Osteocyte (in vitro differentiated cells): ENCODE results near the gene KCNQ4. TPM values are rescaled to one million over a fixed set of nuclear protein-coding genes. Genes with fewer than 3 reads are reported as not detected.
A peak's percentile ranks its signal among the peaks of the same experiment; 100 is the strongest.

Experiments
- DNase-seq: peaks from one replicate; pipeline ENCODE4 v3.0.0; 2021; ENCODE audit warnings: mixed read lengths; ENCODE audit not compliant: unreplicated experiment; ENCODE audit errors: extremely low spot score
- H3K27ac Mint-ChIP-seq: one replicate; pipeline ENCODE4 v1.8.0; 2021; ENCODE audit warnings: mild to moderate bottlenecking, mixed read lengths; ENCODE audit not compliant: unreplicated experiment
- H3K27me3 Mint-ChIP-seq: one replicate; pipeline ENCODE4 v1.8.0; 2021; ENCODE audit warnings: mixed read lengths; ENCODE audit not compliant: unreplicated experiment
- H3K36me3 Mint-ChIP-seq: one replicate; pipeline ENCODE4 v1.8.0; 2021; ENCODE audit warnings: mixed read lengths; ENCODE audit not compliant: unreplicated experiment
- H3K4me1 Mint-ChIP-seq: one replicate; pipeline ENCODE4 v1.8.0; 2021; ENCODE audit warnings: mixed read lengths; ENCODE audit not compliant: unreplicated experiment
- H3K4me3 Mint-ChIP-seq: one replicate; pipeline ENCODE4 v1.8.0; 2021; ENCODE audit warnings: mild to moderate bottlenecking, moderate library complexity, mixed read lengths; ENCODE audit not compliant: unreplicated experiment
- H3K9me3 Mint-ChIP-seq: one replicate; pipeline ENCODE4 v1.8.0; 2021; ENCODE audit warnings: mixed read lengths; ENCODE audit not compliant: unreplicated experiment
- total RNA-seq: library from RNA; stranded (reverse); gene quantifications from 2 replicates; pipeline ENCODE4 v1.2.1, GENCODE V29; 2021
- TF ChIP-seq, protein P1 (sequence below): fragments of 200-600 bp; sonication (generic); IDR thresholded peaks from 2 replicates; pipeline ENCODE4 v1.5.0; 2021; ENCODE audit warnings: antibody characterized with exemption, mild to moderate bottlenecking, moderate library complexity

The KCNQ4 gene
- total RNA-seq, 1 donor from 2014 or later, result 0.51 TPM

DNA sequence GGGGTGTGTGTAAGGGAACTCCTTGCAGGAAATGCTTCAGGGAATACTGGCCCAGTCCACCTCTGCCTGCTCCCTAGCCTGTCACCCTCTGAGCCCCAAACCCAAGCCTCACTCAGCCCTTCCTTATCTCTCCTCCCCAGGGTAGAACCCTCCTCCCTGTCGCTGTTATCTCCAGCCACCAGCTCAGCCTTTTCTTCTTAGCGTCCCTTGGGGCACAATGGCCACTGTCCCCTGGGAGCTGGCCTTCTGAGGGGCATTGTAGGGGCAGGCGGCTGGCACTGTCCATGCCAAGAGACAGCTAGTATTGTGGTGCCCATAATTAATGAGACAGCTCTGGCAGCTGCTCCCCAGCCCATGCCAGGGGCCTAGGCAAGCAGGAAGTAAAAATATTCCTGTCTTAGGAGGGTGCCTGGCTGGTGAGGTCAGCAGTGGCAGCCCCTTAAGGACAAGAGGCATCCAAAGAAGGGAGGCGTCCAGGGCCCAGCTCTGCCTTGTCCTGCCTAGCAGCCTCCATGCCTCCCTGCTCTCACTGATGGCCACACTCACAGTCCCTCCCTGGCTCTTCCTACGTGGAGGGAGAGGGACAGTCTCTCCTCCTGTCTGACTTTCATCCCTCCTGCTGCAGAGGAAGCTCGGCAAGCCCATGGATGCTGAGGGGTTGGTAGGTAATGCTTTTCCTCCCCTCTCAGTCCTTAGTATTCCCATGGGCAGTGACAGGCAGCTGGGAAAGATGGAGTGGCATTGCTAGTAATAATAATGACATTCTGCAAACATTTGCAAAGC lies 37.5 kb downstream of the KCNQ4 start:
- Mint-ChIP-seq H3K9me3 (no peaks in the 10 kb centered on the region), H3K27me3 (no peaks in the 10 kb centered on the region), H3K36me3 (no peaks in the 10 kb centered on the region), H3K4me3 (no peak overlapping the region), H3K4me1 (peaks cover 45% of the 10 kb centered on the region), H3K27ac (no peak overlapping the region)
- TF ChIP-seq, protein P1, sequence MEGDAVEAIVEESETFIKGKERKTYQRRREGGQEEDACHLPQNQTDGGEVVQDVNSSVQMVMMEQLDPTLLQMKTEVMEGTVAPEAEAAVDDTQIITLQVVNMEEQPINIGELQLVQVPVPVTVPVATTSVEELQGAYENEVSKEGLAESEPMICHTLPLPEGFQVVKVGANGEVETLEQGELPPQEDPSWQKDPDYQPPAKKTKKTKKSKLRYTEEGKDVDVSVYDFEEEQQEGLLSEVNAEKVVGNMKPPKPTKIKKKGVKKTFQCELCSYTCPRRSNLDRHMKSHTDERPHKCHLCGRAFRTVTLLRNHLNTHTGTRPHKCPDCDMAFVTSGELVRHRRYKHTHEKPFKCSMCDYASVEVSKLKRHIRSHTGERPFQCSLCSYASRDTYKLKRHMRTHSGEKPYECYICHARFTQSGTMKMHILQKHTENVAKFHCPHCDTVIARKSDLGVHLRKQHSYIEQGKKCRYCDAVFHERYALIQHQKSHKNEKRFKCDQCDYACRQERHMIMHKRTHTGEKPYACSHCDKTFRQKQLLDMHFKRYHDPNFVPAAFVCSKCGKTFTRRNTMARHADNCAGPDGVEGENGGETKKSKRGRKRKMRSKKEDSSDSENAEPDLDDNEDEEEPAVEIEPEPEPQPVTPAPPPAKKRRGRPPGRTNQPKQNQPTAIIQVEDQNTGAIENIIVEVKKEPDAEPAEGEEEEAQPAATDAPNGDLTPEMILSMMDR, result no peak
- DNase-seq, result no peak

DNA sequence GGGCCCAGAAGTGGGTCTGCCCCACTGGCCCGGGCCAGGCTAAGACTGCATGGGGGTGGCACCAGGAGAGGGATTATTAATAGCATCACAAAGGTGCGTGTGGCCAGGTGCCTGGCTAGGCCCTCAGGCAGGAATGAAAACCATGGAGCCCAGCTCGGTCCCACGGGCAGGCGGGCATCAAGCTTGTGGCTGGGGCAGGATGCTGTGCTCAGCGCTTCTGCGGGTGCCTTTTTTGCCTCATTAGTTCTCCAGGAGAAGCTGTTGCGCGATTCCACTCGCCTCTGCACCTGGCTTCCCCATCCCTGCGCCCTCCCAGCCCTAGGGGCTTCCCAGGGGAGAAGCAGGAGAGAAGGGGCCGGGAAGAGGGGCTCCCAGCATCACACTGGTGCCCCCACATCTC lies 39.3 kb downstream of the KCNQ4 start:
- Mint-ChIP-seq H3K27ac (no peak overlapping the region), H3K4me3 (no peak overlapping the region), H3K4me1 (peaks cover 49% of the 10 kb centered on the region), H3K36me3 (no peaks in the 10 kb centered on the region), H3K27me3 (no peaks in the 10 kb centered on the region), H3K9me3 (no peaks in the 10 kb centered on the region)
- no peak for DNase-seq
- TF ChIP-seq, protein P1, result no peak

DNA sequence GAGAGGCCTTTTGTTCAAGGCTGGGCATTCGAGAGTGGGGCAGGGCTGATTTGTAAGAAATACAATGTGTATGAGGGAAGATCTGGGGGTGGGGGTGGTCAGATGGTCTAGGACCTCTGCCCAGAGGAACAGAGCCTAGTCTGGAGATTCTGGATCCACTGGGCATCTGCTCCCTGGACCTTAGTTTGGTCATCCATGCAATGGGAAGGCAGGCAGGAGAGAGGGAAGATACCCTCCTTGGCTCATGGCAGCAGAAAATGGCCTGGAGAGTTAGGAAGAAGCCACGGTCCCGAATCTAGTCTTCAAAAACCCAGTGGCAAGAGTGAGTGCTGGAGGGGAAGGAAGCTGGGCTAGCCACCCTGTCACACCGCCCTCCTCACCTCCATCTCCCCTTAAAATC lies 39.8 kb downstream of the KCNQ4 start:
- H3K27ac Mint-ChIP-seq, result no peak overlapping the region
- peaks cover 46% of the 10 kb centered on the region for H3K4me1 Mint-ChIP-seq
- no peaks in the 10 kb centered on the region for H3K27me3 Mint-ChIP-seq
- TF ChIP-seq, protein P1, result no peak
- no peak overlapping the region for H3K4me3 Mint-ChIP-seq
- H3K36me3 Mint-ChIP-seq, result no peaks in the 10 kb centered on the region
- no peak for DNase-seq
- H3K9me3 Mint-ChIP-seq, result no peaks in the 10 kb centered on the region

DNA sequence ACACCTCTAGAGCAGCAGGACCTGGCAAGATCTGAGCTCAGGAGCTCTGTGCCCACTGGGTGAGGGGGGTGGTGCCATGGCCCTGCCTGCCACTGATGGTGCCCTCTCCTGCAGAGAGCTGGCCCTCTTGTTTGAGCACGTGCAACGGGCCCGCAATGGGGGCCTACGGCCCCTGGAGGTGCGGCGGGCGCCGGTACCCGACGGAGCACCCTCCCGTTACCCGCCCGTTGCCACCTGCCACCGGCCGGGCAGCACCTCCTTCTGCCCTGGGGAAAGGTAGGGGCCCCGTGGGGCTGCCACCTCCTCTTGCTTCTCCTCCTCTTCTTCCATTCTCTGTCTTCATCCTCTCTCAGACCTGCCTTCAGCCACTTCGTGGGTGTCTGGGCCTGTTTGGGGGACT lies 40.4 kb downstream of the KCNQ4 start:
- TF ChIP-seq, protein P1, result no peak
- Mint-ChIP-seq H3K4me3 (no peak overlapping the region), H3K9me3 (no peaks in the 10 kb centered on the region), H3K27me3 (no peaks in the 10 kb centered on the region), H3K36me3 (no peaks in the 10 kb centered on the region), H3K4me1 (peaks cover 41% of the 10 kb centered on the region), H3K27ac (peak overlapping the region; percentile 90)
- no peak for DNase-seq

DNA sequence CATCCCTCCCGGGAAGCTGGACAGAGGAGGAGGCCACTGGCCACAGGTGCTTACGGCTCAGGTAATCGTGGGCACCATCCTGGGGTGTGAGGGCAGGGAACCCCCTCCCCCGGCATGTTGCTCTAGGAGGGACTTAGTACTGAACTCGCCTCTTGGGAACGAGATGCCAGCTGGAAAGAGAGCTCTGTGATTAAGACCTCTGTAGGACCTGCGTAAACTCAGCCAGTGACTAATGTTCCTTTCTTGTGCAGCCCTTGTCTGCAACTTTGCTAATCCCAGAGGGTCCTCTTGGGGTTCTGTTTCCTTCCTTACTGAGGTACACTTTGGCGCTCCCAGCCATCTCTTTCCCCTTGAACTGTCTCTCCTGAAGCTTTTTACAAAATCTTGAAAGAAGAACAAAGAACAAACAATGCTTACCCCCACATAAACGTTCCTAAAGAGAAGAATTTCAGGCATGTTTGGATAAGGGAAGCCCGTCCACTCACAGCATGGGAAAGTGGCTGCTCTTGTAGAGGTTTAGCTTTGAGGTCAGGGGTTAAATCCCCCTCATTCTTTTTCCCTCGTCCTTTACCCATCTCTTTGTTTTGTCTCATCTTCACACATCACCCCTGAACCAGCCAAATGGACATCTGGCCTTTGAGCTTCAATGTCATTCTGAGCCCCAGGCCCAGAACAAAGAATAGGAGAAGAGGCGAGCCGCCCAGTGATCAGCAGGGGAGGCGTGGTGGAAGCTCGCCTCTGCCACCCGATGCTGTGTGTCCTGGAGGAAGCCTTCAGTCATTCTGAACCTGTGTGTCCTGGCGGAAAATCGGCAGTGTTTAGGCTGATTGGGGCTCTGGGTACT lies 41.2 kb downstream of the KCNQ4 start:
- Mint-ChIP-seq H3K4me1 (peaks cover 36% of the 10 kb centered on the region), H3K36me3 (no peaks in the 10 kb centered on the region), H3K4me3 (no peak overlapping the region), H3K27me3 (no peaks in the 10 kb centered on the region), H3K27ac (peak overlapping the region; percentile 90), H3K9me3 (no peaks in the 10 kb centered on the region)
- no peak for DNase-seq
- TF ChIP-seq, protein P1, result no peak
